ENCODE measurements around the gene PHLPP1. TPM values are rescaled to one million over a fixed set of nuclear protein-coding genes. Genes with fewer than 3 reads are reported as not detected.

The PHLPP1 gene
- total and polyA plus RNA-seq, 2 of the 13 experiments (the other 11 are each of a cell fraction or from before 2014, with no cell fraction given), result 9.8 to 18.5 TPM

DNA sequence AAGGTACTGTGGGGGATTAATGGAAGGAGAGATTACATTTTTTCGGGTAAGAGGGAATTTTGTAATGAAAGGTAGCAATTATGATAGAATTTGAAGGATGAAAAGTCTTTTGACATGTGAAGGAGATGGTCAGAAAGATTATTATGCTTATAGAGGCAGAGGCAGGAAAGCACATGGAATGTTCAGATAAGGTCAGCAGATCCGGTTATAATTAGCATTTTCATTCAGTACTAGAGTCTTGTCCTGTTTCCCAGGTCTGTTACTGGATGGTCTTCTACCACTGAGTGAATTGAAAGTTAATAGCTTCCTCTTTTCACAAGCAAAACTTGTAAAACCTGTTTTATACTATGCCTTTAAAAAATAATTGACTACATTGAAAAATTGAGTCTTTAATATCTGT, 116.9 kb downstream of the PHLPP1 start (continued):
- TF ChIP-seq, protein P1, sequence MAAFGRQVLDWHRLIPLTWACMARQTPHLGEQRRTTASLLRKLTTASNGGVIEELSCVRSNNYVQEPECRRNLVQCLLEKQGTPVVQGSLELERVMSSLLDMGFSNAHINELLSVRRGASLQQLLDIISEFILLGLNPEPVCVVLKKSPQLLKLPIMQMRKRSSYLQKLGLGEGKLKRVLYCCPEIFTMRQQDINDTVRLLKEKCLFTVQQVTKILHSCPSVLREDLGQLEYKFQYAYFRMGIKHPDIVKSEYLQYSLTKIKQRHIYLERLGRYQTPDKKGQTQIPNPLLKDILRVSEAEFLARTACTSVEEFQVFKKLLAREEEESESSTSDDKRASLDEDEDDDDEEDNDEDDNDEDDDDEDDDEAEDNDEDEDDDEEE (CRISPR knock-in tag; IDR thresholded peaks at IDR 0.05), result no peak

DNA sequence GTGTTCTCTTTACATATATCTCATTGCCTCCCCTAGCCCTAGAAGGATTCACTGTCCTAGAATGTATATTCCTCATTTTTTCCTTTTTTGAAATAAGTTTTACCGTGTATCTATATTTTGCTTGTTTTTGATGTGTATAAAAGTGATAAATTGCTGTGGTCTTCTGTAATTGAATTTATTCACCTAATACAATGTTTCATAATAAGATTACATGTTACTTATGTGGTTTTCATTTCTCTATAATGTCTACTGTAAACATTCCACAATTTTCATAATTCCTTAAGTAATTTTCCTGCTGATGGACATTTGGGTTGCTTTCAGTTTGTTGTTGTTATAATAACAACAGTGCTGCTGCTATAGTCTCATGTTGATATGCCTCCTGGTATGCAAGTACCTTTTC, 118.2 kb downstream of the PHLPP1 start:
- Histone ChIP-seq H3K27me3 (ENCODE audit: control insufficient read depth in 1 of 2, insufficient read depth in 2 of 2, low read length in 2 of 2) (no peaks in the 10 kb centered on the region), H3K4me1 (ENCODE audit: insufficient read depth, low read length) (no peaks in the 10 kb centered on the region), H3K9ac (ENCODE audit: insufficient read depth, low read depth, low read length) (no peak overlapping the region), H2AFZ (ENCODE audit: low read length) (no peak overlapping the region), H3K4me3 (replicated peaks in 1 of 3; ENCODE audit: insufficient read depth in 1 of 3, low read depth in 2 of 3, low read length in 3 of 3) (no peak overlapping the region), H4K20me1 (ENCODE audit: insufficient read depth, low read length) (no peaks in the 10 kb centered on the region), H3K9me3 (ENCODE audit: low read length) (no peaks in the 10 kb centered on the region), H3K79me2 (ENCODE audit: insufficient read depth, low read length) (peaks cover 35% of the 10 kb centered on the region), H3K36me3 (replicated peaks in 1 of 2; ENCODE audit: control insufficient read depth in 1 of 2, insufficient read depth in 2 of 2, low read length in 2 of 2) (peaks cover 5 to 14% of the 10 kb centered on the region in 2 experiments; a peak in 2 of 5 replicates), H3K27ac (ENCODE audit: extremely low read length, insufficient read depth, low read length) (no peak overlapping the region), H3K4me2 (ENCODE audit: low read depth, low read length) (no peak overlapping the region)
- DNase-seq (ENCODE audit: low spot score) (no peak), ATAC-seq (no peak), FAIRE-seq (no peak)
- ChIA-PET CTCF (ENCODE audit: low intra/inter-chr PET ratio, low total read pairs) (no interaction called here), POLR2A (no interaction called here)
- TF ChIP-seq ZNF556 (CRISPR knock-in tag; IDR thresholded peaks at IDR 0.05; ENCODE audit: borderline replicate concordance) (no peak), TFDP2 (CRISPR knock-in tag; IDR thresholded peaks at IDR 0.05) (no peak), PCBP2 (optimal IDR thresholded peaks at IDR 0.05; ENCODE audit: low read depth, low read length, poor library complexity, severe bottlenecking) (no peak)
- TF ChIP-seq, protein P2, sequence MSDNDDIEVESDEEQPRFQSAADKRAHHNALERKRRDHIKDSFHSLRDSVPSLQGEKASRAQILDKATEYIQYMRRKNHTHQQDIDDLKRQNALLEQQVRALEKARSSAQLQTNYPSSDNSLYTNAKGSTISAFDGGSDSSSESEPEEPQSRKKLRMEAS (IDR thresholded peaks at IDR 0.05), result no peak
- in situ Hi-C loops (cut with HindIII; ENCODE audit: extremely low pct_ligation_motif_present, low pct_unique_long_range_greater_than_20kb) (no loop called here), intact Hi-C loops (cut with micrococcal nuclease; ENCODE audit: unreplicated experiment) (no loop called here)
- BruUV-seq (replicated peaks), result no TSS peak
- WGBS (ENCODE audit: low lambda C conversion rate), result 100% methylated on average over 1 of the region's 1 CpG
